GM19043 (cell line): ENCODE data around the gene LTBR.
A peak's percentile ranks its signal among the peaks of the same experiment; 100 is the strongest.

ENCODE experiments used
- ATAC-seq: cut with Tn5 transposase; IDR thresholded peaks from one replicate; pipeline ENCODE4 v1.9.1; 2021; ENCODE audit warnings: low read depth; ENCODE audit not compliant: unreplicated experiment

Gene LTBR

DNA sequence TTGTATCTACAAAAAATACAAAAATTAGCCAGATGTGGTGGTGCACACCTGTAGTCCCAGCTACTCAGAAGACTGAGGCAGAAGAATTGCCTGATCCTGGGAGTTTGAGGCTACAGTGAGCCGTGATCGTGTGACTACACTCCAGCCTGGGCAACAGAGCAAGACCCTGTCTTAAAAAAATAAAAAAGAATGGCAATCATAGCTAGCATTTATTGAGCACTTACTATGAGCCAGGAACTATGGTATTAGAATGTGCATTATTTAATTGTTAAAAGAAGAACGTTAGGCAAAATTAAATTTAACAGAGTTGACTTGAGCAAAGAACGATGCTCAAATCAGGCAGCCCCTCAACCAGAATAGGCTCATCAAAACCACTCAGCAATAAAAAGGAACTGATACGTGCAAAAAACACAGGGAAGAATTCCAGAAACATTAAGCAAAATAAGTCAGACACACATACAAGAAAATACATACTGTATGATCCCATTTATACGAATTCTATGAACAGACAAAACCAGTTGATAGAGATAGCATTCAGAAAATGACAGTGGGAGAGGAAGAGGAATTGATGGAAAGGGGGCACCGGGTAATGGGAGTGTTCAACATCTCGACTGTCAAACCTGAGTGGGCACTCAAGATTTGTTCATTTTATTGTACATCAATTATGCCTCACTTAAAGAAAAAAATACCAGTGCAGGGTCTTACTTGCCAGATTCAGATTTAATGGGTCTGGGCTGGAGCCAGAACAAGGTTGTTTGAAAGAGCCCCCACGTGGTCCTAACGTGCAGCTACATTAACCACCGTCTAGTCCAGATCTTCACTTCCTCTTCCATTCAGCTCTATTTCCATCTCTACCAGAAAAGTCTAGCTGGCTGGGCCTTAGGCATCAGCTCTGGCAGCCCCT, 16.6 kb upstream of the LTBR start:
- ATAC-seq, result peak; percentile 69

DNA sequence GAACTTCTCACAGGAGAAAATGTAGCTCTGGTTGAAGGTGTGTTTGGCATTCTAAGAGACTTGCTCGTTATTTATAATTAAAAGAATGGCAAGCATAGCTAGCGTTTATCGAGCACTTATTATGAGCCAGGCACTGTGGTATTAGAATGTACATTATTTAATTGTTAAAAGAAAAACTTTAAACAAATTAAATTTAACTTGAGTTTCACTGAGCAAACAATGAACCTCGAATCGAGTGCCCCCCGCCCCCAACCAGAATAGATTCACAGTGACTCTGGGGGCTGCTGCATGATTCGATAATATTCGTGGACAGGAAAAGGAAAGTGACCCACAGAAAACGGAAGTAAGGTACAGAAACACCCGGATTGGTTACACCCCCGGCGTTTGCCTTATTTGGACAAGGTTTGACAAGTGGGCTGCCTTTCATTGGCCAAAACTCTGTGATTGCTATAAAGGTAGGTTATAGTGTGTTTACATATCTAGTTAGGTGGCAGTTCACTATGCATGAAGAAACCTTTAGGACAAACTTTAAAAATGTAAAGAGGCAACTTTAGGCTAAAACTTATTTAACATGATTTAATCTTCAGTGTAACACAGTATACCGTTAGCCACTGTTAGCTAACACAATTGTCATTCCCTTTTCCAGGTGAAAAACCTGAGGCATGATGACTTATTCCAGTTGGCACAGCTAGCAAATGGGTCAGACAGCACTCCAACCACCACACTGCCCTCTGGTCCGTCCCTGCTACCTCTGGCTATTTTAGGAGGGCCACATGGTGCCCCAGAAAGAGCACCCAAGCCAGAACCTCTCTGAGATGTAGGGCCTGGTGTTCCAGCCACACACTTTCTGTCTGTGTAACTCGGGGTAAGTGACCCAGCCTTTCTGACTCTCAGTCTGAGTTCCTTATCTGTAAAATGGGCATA, 15.7 kb upstream of the LTBR start:
- ATAC-seq, result no peak

DNA sequence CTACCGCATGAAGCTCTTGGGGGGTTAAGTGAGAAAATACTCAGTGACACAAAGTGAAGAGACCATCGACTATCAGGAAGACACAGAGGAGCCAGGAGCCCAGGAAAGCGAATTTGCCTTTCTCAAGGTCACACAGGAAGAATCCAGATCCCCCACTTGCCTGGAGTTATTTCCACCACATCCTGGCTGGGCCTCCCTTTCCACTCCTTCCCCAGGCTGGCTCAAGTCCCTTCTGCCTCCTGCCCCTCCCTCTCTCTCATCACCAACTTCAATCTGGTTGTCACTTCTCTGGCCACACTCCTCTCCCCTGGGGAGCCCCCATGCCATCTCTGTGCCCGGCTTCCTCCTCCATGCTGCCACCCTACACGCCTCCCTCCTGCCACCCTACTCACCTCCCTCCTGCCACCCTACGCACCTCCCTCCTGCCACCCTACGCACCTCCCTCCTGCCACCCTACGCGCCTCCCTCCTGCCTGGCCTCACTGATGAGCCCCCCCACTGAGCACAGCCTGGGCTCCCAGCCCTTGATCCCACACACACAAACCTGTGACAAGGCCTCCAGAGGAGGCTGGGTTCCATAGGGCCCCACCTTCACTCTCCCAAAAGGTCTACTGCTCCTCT, 14.9 kb upstream of the LTBR start:
- no peak for ATAC-seq

DNA sequence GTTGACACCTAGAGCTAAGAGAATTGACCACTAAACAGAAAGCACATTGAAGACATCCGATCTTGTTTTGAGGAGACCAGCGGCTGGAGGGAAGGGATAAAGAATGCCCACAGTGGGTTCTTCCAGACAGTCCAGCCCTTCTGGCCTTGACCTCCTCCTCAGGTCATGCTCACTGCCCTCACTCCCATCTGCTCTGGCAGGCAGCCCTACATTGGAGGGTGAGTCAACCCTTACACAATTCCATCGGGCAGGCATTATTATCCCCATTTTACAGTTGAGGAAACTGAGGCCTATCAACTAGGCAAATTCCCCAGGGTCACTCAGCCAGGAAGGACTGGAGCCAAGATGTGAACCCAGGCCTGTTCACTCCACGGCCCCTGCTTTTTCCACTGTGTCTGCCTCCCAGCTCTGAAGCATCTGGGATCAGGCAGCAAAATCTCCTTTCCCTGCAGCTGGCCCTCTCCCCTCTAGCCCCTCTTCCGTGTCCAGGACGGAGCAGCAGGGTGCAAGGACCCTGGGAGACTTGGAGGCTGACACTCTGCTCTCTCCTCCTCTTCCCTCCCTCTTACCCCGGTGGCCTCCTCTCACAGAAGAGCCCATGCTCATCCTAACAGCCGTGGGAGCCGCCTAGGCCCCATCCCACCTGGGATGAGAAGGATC, 13.9 kb upstream of the LTBR start:
- ATAC-seq, result no peak

DNA sequence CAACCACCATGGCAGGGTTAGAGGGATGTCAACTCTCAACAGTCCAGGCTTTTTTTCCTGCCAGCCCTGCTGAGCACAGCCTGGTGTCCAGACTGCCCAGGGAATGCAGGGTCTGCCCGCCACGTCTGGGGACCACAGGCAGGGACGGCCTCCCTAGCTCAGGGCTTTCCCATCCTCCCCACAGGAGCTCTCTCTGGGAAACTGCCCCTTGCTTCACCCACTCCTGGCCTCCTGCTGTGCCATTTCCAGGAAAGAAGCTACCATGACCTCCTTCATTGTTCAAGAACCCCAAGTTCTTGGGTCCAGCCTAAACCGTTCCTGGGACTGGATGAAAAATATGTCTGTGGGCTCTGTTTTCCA, 13.4 kb upstream of the LTBR start:
- ATAC-seq, result no peak

DNA sequence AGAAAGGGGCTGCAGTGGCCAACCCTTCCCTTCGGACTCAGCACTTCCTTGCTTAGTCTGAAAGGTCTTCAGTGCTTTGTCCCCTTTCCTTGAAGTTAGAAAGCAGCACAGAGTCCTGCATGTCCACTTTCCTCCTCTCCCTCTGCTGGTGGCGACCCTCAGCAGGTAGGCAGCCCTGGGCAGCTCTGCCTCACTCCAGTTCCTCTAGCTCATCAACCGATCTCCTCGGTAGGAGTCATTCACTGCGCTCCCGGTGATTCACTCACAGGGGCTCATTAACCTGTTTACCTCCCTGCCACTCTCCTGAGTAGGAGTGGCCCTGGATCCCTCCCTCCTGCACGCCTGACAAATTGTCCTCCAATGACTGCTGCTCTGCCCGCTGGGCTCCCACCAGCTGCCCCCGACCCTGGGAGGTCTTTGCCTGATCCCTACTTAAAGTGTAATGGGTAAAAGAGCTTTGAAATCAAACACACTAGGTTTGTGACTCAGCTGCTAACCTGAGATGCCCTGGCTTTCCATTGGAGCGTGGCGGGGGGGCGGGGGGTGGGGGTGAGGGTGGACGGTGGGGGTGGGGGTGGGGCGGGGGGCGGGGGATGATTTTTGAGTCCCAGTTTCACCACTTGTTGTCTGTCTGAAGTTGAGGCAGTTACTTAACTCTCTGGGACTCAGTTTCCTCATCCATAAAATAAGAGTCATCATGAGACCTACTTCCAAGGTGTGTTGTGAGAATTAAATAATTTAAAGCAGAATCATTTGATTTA, 12.8 kb upstream of the LTBR start:
- no peak for ATAC-seq

DNA sequence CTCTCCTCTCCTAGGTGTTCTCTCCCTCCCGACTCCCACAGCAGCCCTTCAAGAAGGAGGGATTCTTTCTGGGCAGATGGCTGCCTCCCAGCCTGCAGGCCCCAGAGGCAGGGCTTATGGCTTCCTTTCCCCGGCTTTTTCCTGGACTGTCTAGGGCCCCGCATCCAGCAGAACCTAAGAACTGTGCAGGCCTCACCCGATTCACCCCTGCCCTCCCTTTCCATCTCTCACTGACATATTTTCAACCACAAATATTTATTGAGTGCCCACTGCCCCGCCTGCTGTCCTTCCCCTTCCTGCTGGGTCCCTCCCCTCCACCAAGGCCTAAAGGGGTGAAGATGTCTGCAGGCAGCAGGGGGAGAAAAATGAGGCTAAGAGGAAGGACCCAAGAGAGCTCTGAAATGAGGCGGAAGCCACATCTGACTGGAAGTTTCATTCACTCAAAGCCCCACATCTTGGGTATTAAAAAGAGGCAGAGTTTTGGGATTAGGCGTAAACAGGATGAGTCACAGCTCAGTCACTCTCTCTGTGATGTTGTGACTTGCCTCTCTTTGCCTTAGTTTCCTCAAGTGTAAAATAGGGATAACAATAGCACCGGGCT, 11.5 kb upstream of the LTBR start:
- no peak for ATAC-seq

DNA sequence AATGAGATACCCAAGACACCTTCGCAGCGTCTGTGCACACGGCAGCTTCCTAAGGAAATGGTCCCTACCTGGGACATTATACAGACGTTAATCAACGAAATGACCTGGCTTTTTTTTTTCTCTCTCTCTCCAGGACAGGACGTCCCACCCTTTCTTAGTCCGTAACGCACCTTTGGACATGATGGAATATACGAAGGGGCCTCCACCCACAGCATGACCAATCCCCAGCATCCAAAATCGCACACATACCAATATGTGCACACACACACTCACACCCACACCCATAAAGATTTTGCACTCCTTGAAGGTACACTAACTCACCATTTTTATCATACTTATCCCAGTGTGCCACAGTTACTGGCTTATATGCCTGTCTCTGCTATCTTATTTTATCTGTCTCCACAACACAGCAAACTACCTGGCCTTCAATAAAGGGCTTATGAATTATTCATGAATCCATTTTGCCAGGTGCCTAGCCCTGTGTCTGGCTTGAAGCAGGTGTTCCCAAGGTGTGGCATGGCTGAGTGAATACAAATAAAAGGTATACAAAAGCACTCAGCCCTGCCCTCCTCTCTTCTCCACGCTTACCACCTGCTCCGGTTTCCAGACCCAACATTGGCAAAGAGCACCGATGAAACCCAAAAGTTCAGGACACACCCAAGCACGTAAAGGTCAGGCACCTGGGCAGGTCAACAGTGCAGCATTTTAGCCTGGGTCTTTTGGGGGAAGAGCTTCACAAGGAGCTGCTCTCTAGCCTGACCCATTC, 10.8 kb upstream of the LTBR start:
- no peak for ATAC-seq

DNA sequence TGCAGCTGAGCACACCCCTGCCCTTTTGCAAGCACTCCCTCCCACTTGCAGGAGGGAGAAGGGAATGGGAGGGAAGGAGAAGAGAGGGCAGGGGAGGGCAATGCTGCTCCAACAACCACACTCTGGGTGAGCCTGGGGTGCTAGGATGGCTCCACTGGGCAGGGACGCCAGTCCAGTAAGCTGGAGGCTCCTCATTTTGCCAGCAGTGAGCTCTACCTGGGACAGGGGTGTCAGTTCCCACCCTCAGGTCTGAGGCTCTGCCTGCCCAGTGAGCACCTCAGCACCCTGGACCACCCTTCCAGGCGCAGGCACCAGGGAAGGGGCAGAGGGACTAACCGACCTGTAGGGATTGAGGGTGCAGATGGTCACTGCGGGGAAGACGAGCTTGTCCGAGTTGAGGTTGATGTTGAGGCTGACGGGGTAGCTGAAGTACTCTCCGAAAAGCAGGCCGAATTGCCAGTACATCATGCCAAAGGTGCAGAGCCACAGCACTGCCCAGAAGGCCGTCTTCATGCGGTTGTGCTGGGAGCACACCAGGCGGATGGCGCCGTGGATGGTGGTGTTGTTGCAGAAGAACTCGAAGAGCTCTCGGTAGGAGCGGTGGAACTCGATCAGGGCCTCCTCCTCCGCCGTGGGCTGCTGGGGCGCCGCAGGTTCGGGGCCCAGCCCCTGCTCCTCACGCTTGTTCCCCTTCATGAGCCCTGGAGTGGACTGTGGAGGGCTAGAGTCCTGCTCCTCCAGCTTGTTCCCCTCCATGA, 9.8 kb upstream of the LTBR start:
- no peak for ATAC-seq

DNA sequence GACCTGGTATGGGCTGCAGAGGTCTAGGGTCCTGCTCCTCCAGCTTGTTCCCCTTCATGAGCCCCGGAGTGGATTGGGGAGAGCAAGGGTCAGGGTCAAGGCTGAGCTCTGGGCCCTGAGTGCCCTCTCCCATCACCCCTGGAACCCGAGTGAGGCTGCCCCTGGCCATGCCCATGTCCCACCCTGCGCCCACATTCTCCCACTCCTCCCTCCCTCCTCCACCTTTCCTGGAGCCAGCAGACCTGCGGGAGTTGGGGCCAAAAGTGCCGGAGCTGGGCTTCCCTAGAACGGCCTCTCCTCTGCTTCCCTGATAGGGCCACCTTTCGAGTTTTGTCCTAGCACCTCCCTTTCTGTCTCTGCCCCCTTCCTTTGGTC, 9.2 kb upstream of the LTBR start:
- no peak for ATAC-seq

DNA sequence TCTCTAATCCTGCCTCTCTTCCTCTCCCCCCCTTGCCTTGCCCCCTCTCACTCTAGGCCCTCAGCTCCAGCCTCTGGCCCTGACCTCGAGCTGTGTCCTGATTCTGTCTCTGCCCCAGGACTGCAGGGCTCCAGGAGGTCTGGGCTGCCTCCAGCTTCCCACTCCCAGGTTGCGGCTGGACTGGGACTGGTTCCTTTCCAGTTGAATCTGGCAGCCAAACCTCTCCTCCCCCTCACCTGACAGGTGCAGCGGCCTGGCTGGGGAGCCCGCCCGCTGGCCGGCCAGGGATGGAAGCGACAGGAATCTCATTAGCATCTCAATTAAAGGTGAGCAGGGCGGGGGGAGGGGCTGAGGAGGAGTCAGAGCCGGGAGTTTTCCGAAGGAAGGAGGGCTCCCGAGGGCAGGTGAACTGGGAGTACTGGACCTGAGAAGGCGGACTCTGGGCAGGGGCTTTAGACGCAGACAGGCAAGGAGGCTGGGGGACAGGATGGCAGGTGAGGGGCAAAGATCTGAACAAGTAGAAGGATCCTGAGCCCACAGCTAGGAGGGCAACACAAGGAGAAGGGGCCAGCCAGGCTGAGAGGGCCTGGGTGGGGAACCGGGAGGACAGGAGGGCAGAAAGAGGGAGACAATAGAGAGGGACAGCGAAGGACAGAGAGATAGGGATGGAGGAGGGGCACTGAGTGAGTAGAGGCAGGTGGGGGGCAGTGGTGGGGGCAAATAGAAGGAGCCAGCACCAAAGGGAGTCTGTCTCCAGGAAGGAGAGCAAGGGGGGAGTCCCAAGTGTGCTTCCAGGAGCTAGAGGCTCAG, 8.5 kb upstream of the LTBR start, which contains the start of gene SCNN1A:
Gene SCNN1A (minus strand): TSS at position 295 of the 810 bp plus-strand sequence. CDS start 780 bp downstream, outside the sequence.
- ATAC-seq, result no peak

DNA sequence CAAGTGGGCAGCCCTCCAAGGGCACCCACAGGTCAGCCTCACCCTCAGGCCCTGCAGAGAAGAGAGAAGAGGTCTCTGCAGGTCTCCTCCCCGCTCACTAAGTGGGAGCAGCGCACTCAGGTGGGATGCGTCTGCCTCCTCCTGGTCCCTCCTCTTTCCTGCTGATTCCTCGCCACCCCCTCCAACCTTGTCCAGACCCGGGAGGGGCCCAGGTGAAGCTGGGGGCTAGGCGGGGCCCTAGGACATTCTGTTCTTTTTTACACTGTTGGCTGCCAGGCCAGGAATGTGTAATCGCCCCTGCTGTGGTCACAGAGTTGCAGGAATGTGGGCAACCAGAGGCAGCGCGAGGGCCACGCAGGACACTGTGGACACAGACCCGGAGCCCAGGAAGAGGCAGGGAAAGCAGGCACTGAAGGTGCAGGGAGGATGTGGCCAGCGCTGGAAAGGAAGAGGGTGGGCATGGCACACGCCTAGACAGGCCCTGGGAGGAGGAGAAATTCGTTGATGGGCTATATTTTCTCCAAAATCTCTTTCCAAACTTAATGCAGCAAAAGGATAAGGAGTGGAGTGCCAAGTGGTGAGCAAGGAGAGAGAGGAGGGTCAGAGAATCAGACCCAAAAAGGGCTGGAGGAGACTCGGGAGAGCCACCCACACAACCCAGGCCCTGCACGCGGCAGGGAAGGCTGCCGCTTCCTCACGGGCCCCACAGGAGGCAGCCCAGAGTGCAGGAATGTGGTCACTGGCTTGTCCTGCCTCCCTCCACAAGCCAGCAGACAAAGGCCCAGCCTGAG, 7.7 kb upstream of the LTBR start:
- ATAC-seq, result no peak

DNA sequence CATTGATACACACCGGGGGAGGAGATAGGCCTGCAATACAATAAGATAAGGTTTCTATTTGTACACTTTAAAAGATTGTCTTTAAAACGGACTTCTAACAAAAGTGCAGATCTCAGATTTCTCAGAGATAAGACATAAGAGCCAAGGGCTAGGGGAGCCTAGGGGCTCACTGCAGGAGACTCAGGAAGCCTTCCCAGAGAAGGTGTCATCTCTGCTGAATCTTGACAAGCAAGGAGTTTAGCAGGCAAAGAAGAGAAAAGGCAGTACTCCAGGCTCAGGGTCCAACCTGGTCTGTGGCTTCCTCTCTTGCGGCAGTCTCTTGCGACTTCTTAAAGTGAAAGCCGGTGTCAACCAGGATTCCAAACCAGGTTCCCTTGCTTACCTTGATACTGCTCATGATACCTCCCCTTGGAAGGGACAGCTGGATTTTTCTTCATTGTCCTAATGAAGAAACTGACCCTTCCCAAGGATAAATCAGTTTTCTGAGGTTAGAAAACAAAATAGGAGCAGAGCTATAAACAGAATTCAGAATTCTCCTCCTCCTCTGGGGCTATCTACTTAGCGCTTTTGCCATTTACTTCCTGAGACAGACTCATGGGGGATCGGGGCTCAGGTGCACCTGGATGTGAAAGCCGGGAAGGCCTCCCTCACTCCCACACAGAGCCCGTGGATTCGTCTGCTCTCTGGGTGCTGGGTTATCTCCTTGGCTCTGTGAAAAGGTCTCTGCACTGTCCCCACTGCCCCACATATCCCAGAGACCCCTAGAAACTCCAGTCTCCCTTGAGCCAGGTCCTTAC, 6.9 kb upstream of the LTBR start:
- ATAC-seq, result no peak

DNA sequence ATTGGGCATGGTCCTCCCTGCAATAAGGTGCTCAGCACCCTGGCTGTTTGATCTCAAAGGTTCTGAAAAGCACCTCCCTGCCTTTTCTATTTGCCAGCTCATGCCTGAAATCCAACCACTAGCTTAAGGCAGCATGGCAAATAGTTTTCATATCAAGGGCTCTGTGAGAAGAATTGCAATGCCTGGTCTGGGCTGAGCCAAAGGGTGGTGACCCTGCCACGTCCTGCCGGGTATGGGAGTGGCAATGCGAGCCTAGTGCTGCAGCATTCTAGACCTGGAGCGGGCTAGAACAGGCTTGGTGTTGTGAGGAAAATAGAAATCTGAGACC, 6.3 kb upstream of the LTBR start:
- ATAC-seq, result no peak

DNA sequence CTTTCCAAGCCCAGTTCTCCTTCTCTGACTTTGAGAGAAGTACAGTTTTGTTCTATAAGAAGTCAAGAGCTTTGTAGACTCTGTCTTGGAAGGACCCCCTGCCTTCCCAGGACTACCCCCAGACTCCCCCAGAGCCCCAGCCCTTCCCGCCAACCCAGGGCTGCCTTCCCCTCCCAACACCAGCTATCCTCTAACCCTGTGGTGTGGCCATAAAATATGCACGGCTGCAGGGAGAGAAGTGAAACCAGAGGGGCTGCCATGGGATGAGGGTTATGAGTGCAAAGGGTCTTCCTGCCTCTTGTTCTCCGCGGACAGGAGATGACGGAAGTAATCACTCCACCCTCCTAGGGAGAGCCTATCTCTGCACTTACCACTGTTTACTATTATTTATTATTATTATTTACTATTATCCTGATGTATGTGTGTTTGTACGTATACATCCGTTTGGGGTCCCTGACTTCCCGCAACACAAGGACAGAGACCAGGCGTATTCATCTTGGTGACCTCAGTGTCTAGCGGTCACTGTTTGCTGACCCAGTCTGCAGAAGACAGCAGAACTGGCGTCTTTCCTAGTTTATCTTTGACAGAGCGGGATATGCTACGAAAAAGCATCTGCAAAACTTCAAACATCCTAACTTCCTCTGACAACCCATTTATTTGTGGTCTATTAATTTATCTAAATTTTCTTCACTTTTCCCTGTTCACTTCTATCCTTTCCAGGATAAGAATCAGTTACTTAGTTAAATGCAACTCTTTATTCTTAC, 5.1 kb upstream of the LTBR start:
- ATAC-seq, result no peak
